GM19351 (cell line): Measurements from ENCODE around the gene CLEC4F.

Experiments used
- ATAC-seq: cut with Tn5 transposase; IDR thresholded peaks from one replicate; pipeline ENCODE4 v1.9.1; 2021; ENCODE audit warnings: mild to moderate bottlenecking, moderate library complexity; ENCODE audit not compliant: unreplicated experiment

Gene CLEC4F, protein sequence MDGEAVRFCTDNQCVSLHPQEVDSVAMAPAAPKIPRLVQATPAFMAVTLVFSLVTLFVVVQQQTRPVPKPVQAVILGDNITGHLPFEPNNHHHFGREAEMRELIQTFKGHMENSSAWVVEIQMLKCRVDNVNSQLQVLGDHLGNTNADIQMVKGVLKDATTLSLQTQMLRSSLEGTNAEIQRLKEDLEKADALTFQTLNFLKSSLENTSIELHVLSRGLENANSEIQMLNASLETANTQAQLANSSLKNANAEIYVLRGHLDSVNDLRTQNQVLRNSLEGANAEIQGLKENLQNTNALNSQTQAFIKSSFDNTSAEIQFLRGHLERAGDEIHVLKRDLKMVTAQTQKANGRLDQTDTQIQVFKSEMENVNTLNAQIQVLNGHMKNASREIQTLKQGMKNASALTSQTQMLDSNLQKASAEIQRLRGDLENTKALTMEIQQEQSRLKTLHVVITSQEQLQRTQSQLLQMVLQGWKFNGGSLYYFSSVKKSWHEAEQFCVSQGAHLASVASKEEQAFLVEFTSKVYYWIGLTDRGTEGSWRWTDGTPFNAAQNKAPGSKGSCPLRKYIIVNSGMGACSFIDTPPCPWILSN

DNA sequence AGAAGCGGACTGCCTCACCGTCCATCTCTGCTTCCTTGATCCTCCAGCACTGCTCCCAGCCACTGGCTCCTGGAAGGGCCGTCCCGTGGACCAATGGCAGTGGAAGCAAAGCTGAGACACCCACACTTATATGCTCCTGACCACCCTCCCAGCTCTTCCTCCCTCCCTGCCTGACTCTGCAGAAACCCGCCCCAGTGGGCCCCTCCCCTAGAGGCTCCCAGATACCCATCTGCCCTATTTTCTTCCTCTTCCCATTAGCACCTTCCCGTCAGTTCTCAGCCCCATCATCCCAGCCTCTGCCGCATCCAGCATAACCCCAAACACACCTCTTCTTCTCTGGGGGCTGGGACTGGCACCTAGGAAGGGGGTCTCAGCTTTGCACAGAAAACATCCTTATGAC, at the start of gene CLEC4F:
Gene CLEC4F (minus strand): TSS at position 101 of the 400 bp plus-strand sequence. CDS start 76 bp downstream, at position 25.
- ATAC-seq: no peak

DNA sequence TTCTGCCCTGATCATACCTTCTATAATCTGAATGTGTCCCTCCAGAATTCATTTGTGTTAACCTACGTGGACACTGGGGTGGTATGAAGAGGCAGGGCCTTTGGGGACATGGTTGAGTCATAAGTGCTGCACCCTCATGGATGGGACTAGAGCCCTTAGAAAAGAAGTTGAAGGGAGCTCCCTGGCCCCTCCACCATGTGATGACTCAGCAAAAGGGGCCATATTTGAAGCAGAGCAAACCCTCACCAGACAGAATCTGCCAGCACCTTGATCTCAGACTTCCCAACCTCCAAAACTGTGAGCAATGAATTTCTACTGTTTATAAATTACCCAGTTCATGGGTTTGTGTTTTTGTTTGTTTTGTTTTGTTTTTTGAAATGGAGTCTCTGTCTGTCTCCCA, 48.6 kb upstream of the CLEC4F start:
- no peak for ATAC-seq

DNA sequence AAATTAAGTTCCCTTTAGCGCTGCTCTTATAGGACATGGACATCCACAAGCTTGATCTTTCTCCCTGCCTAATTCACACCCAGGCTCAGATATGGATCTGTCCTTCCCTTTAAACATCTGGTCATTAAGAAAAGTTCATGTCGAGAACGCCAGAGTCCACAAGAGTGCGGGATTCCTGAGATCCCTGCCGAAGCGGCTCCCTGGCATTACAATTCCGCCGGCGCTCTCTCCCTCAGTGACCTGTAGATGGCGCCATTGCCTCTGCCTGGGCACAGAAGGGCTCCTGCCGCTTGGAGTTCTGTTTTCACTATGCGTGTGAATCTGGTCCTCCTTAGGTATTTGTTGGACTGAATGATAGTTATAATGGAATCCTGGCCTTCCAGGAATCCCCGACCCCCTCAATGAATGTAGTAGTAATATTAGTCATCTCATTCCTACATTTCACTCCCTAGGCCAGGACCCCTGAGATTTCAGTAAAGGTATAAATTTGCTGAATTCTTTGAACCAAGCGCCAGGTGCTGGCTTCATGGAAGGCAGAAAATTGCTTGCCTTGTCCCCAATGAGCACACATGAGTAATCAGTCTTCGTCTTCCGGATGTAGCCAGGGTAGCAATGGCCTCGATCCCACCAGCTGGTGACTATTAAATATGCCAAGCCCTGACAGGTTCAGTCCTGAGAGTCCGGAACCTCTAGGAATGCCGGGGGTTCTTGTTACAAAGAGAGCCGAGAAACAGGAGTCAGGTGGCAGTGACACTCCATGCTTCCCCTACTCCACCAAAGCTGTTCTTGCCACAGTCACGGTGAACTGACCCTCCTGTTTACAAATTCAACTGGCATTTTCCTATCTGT, 41.6 kb upstream of the CLEC4F start:
- peak; percentile 61 for ATAC-seq

DNA sequence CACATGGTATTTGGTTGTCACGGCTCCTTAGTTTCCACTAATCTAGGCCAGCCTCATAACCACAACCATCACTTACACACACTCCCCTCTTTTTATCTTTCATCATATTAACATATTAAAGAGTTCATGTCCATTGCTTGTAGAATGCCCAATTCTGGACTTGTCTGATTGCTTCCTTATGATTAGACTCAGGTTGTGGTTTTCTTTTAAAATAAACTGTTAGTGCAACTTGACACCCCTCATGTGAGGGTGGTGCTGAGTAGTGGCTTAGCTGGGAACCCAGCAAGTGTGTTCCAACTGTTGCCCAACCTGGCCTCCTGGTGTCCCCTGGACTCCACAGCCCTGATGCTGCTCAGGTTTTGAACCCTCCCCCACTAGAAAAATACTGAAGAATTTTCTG, 35.3 kb upstream of the CLEC4F start:
- no peak for ATAC-seq

DNA sequence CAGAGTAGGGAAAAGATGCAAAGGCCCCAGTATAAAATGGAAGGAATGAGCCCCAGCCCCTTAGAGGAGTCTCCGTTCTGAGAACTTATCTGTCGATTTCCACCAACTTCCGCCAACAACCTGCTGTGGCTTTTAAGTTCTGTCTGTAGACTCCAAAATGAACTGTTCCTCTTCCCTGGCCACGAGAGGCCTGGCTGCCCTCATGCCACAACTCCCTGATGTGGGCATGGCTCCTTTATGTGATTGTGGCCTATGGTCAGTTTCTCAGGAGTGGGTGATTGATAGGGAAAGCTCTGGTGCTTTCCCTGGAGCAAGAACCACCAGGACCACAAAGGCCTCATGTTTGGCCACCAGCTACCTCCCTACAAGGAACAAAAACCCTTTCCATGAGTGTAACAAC, 34.0 kb upstream of the CLEC4F start:
- ATAC-seq: no peak

DNA sequence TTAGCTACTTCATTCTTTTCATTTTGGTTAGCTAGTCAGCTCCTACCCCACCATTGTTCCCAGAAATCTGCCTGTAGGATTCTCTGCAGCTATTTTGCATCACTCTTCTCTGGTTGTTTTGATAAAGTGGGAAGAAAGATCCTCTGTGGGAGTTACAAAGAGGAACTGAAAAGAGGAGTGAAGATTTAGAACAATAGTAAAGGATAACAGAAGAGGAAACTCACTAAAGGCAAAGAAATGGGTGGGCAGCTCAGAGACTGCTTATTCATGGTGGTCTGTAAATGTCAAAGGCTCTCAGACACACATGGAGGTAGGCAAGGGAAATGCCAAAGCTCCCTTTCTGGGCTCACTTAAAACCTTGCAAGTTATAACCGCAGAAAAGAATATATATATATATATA, 32.4 kb upstream of the CLEC4F start:
- ATAC-seq: no peak

DNA sequence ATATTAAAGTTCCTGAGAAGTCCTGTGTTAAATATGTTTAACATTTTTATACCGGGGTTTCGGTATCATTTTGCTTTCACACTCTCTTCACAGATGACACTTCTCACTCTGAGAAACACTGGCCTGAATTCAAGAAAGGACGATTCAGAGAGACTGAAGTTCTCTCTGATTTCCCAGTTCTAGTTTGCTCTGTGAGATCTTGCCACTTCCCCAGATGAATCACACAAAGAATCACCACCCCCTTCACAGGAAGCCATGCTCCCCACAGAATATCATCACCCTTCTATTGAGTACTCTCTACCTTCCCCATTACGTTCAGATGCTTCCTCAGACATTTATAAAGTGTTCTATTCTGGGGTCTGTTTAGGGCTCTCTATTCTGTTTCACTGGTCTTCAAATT, 31.3 kb upstream of the CLEC4F start:
- ATAC-seq: peak; percentile 95

DNA sequence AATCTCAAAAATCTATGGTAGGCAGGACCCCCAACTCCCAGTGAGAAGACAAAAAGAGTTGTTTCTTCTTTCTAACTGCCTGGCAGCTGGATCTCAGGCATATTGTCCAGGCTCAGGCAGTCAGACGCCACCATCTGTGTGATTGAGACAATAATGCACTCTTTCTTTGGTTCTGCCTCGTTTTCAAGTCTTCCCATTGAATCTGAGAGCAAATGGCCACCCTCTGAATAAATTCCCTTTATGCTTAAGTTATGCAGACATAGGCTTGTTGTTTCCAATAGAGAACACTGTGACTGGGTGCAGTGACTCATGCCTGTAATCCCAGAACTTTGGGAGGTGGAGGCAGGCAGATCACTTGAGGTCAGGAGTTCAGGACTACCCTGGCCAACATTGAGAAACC, 30.5 kb upstream of the CLEC4F start:
- ATAC-seq: no peak

DNA sequence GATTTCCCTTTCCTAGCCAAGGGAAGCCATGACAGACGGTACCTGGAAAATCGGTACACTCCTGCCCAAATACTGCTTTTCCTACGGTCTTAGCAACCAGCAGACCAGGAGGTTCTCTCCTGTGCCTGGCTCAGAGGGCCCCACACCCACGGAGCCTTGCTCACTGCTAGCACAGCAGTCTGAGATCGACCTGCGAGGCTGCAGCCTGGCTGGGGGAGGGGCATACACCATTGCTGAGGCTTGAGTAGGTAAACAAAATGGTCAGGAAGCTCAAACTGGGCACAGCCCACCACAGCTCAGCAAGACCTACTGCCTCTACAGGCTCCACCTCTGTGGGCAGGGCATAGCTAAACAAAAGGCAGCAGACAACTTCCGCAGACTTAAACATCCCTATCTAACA, 22.0 kb upstream of the CLEC4F start:
- no peak for ATAC-seq

DNA sequence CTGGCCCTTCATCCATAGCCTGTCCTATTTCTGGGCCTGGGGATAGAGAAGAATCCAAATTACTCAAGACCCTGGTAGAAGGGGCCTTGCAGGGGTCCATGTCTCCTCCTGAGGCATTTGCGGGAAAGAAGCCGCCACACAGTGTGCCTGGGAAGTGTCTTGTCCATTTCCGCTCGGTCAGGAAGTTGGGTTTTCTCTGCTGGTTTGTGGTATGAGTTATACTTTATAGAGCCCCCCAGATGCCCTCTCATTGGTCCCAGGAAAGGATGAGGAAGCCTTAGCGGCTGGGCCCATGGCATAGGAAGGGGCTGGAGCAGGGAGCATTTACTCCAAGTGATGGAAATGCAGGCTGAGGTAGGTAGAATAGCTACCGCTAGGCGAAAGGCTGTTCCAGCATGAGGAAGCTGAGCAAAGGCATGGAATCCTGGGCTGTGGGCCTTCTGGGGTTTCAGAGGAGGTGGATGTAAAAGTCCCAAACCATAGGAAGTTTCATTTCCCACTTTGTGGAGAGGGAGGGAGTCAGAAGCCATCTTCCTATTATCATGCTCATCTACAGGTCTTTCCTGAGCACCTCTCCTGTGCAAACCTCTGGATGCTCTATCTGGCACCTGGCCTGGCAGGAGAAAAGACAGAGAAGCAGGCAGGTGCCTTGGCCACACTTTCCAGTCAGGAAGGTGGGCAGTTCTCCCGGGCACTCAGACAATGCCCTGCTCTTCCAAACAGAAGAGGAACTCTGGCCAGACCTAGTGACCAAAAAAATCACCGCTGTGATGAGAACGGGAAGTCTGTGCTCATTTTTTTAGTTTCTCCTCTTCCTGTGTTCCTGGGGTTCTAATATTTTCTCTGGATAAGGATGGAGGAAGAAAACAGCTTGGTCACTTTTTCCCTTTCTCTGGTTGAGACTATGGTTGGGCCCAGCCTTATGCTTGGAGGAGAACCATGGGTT, 17.9 kb upstream of the CLEC4F start:
- no peak for ATAC-seq

DNA sequence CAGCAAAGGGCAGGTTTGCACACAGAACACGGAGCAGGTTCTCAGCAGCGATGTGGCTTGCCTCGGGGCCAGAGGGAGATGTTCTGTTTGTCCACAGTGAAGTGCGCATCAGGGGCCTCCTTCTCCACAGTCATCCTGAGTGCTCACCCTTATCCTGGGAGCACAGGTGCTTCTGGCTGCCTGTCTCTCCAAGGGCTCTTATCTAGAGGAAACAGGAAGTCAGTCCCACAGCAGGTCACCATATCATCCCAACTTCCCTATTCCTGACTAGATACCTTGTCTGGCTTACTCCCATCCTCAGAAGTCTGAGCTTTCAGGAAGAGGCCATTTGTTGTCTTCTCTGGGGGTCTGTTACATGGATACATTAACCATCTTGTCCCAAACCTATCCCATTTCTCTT, 15.2 kb upstream of the CLEC4F start, which contains the start of gene CD207:
Gene CD207 (minus strand): TSS at position 174 of the 400 bp plus-strand sequence. CDS start 40 bp downstream, at position 134.
- ATAC-seq: no peak

DNA sequence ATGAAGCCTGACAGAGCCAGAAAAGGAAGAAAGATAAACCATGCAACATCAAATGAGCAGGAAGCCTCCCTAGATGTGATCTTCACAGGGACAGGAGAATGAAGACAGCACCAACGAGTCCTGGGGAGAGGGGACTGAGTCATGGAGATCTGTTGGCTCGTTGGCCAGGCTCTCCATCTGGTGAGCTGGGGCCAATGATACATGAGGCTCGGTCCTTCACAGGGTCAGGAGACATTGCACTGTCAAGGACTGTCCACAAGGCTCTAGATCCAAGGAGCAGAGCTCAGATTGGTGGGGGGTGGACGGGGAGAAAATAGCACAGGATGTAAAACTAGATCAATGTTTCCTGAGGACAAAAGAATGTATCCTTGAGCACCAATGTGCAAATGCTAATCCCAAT, 14.5 kb upstream of the CLEC4F start:
- ATAC-seq: no peak

DNA sequence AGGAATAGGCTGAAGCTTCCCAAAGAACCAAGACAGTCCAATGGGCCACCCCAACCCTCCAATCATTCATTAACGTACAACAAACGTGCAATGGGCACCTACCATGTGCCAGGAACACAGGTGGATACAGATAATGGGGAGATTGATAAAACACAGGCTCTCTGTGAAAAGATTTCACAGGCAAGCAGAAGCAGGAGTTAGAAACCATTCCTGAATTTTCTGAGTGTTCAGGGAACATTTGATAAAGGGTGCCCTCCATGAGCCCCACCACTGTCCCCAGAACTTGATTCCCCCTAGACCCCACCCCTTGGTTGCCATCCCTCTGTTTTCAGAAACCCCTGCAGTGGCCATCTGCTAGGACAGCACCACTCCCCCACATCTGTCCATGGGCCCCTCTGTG, 13.7 kb upstream of the CLEC4F start:
- ATAC-seq: no peak

DNA sequence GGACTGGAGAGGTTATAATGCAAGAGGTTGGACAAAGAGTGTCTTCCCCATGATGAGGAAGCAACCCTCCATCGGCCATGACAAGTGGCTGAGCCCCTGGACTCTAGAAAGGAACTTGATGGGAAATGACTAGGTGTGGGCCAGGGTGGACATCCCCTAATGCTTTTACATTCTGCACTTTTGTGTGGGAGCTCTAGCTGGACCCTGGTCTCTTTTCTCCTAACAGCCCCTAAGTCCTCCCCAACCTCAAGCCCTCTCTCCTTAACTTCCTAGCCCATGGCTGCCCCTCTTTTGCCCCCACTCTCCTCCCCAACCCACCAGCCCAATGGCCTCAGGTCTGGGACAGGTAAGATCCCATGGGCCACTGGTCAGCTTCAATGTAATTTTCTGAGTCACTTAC, 12.8 kb upstream of the CLEC4F start:
- no peak for ATAC-seq

DNA sequence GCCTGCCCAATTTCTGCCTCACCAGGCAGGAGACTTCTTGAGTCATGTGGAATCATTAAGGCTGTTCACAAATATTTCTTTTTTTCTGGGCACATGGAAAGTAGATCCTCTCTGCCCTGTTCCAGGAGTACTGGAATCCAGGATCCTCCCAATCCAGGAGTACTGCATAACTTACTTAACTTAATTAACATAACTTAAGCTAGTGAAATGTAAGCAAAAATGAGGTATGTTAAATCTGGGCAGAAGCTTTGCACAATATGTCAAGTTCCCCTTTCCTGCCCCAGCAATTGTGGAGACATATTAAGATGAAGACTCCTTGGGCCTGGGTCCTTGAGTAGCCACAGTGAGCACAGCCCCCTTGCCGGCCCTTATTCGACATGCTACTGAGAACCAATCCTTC, 12.0 kb upstream of the CLEC4F start:
- ATAC-seq: no peak

DNA sequence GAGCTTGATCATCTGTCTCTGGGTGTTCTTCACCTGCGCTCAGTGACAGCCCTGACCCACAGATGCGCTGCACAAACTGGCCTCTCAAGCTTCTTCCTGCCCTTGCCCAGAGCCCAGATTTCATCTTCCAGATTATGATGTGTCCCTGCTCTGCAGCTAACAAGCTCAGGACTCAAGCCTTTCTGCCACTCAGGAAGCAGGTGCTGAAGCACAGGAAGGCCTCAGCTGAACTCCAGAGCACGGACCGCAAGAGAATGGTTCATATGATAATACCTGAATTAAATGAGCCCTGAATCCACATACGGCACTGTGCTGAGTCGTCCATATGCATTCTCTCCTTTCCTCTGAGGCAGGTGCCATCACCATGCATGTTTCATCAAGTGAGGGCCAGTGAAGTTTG, 11.5 kb upstream of the CLEC4F start:
- no peak for ATAC-seq

DNA sequence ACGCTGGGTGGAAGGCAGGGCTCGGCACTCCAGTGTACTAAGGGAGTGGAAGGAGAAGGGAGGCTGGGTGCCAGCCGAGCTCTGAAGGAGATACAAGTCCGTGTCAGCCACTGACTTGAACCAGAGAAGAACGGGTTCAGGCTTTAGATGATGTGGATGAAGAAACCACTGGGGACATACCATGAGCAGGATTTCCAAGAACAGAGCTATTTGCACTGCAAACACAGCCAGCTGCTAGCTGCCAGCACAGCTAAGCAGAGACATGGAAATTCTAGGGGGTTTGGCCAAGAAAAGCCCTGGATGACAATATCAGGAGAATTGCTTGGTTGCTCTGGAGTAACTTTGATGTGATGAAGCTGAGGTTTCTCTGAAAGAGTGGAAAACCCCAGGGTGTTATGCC, 10.0 kb upstream of the CLEC4F start:
- ATAC-seq: no peak

DNA sequence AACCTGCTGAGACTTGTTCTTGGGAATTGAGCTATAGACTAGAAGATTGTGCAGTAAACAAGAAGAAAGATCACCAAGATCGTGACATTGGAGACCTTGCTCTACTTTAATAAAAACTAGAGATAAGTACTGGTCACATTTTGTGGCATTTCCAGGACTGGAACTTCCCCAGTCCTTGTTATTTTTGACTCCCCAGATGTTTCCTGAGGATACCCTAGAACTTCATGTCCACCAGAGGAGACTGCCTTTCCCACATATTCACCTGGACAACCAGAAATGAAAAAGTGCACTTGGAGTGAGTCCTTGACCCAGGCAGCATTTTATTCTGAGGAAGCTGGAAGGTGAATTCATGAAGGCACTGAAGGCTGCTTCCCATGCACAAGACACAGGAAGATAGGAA, 9.5 kb upstream of the CLEC4F start:
- no peak for ATAC-seq

DNA sequence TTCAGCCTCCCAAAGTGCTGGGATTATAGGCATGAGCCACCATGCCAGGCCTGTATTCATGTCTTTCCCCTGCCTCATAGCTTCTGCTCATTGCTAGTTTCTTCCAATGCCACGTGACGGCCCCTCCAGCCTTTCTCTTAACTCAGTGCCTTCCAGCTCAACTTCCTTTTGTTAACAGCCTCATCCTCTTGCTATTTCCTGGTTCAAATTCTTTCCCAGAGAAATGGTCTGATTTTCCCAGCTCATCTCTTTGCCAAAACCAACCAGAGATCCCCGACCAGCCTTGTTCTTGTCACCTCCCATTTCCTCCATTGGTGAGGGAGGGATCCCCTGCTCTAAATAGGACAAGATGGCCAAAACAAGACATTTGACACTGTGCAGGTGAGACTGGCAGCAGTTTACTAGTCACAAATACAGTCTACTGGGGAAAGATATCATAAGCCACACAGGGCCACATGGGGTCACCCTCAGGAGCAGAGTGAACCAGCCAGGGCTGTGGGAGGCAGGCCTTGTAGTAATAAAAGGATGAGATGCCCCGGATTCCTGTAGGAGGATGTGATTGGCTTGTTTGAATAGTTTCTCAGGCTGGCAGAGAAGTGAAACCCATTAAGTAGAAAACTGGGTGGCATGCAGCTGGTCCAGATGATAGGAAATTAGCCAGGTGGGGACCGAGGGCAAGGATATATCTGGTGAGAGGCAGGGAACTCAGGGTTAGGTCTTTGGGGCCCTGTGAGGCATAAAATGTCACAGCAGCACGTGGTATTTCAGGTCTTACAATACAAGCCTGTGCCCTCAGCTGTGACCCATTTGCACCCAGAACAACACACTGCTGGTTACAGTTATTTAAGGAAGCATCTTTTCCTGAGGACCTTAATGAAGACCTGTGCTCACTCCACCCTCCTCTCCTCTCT, 8.8 kb upstream of the CLEC4F start:
- no peak for ATAC-seq

DNA sequence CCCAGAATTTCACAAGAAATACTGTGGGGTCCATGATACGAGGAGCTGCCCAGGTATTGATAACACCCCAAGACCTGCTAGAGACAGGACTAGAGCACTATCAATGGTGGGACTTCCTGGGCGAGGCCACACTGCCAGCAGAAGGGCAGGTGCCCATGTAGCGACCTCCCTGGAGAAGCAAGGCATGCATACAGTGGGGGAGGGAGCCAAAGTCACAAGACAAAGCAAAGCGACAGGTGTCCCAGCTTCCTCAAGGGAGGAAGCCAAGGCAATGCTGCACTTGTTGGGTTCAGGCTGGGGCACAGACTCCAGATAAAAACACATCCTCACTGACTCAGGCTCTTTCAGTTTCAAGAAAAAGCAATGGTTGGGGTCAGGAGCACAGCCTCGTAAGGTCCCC, 7.7 kb upstream of the CLEC4F start:
- ATAC-seq: no peak
